Prostate gland (tissue), 2 donors: Measurements from ENCODE around the gene BDKRB2. TPM values are rescaled to one million over a fixed set of nuclear protein-coding genes. Genes with fewer than 3 reads are reported as not detected.

ENCODE experiments used
- DNase-seq: peaks from one replicate; pipeline ENCODE4 v3.0.0-alpha.2; 2019; ENCODE audit warnings: low spot score
- H3K27ac ChIP-seq, 2 donors: fragments of 200-600 bp; sonication (generic); 2 replicates each; pipeline ENCODE4 v1.5.1; 2017 to 2019
- H3K27me3 ChIP-seq: fragments of 200-600 bp; sonication (generic); replicated peaks from 2 replicates; pipeline ENCODE4 v1.5.1; 2019; ENCODE audit not compliant: insufficient read depth
- H3K36me3 ChIP-seq, 2 donors: fragments of 200-600 bp; sonication (generic); 1 replicate in 1 of 2; 2 replicates in 1 of 2; pipeline versions ENCODE4 v1.5.1 to v1.8.1; 2017 to 2019
- H3K4me1 ChIP-seq: fragments of 200-600 bp; sonication (generic); replicated peaks from 2 replicates; pipeline ENCODE4 v1.5.1; 2019
- H3K4me3 ChIP-seq, 2 donors: fragments of 200-600 bp; sonication (generic); 2 replicates each; pipeline ENCODE4 v1.5.1; 2017 to 2019
- H3K9me3 ChIP-seq: fragments of 200-600 bp; sonication (generic); 2 replicates; pipeline ENCODE4 v1.5.1; 2017
- CTCF ChIP-seq, 4 experiments: fragments of 200-600 bp in 2 of 4; fragments of 450-650 bp in 2 of 4; sonication (generic) in 2 of 4; IDR thresholded peaks; 1 replicate in 3 of 4; 2 replicates in 1 of 4; pipeline ENCODE4 v1.5.1; 2016 to 2019; ENCODE audit warnings: antibody characterized with exemption in 4 of 4, mild to moderate bottlenecking in 2 of 4, moderate library complexity in 2 of 4
- POLR2A ChIP-seq: fragments of 450-650 bp; IDR thresholded peaks from one replicate; pipeline ENCODE4 v1.6.1; 2016; ENCODE audit warnings: antibody characterized with exemption, mild to moderate bottlenecking
- POLR2AphosphoS5 ChIP-seq: sonication (generic); formaldehyde crosslinking; IDR thresholded peaks from one replicate; pipeline ENCODE4 v1.6.1; 2017; ENCODE audit warnings: antibody characterized with exemption
- WGBS: methylation state at CpG from one replicate; pipeline ENCODE4 v1.1.5; 2018; 5-methylcytosine and 5-hydroxymethylcytosine counted together
- intact Hi-C: fragments of 100-400 bp; cut with DNase I; formaldehyde crosslinking; loops from one replicate; pipeline ENCODE4 v1.14.2; 2022
- total RNA-seq, 2 donors: library from RNA; depleted of rRNA; stranded (reverse); fragments of >200 nt; gene quantifications; one replicate each; pipeline ENCODE4 v1.1.0, GENCODE V29; 2016

Gene BDKRB2
- total RNA-seq, 2 donors from 2014 or later = 0.97 to 1.2 TPM

GRCh38 chr14:96168581-96168980 is 36.1 kb upstream of the BDKRB2 start:
- H3K27ac ChIP-seq = no peak overlapping the region
- no peak for DNase-seq
- TF ChIP-seq CTCF (IDR thresholded peaks at IDR 0.05) (no peak), POLR2A (no peak), POLR2AphosphoS5 (no peak)

GRCh38 chr14:96170961-96171592 is 33.6 kb upstream of the BDKRB2 start:
- no peak for DNase-seq
- Histone ChIP-seq H3K9me3 (no peaks in the 10 kb centered on the region), H3K4me1 (no peaks in the 10 kb centered on the region), H3K27ac (no peak overlapping the region), H3K27me3 (no peaks in the 10 kb centered on the region), H3K4me3 (no peak overlapping the region), H3K36me3 (no peaks in the 10 kb centered on the region)
- TF ChIP-seq CTCF (IDR thresholded peaks at IDR 0.05) (no peak), POLR2A (no peak), POLR2AphosphoS5 (no peak)
- intact Hi-C loops = no loop called here
- 85% methylated on average over 14 of the region's 14 CpGs for WGBS

More at GRCh38 chr14:96168581-96168980, 36.1 kb upstream of the BDKRB2 start:
- intact Hi-C loops = no loop called here
- H3K27me3 ChIP-seq = no peaks in the 10 kb centered on the region
- no peak overlapping the region for H3K4me3 ChIP-seq
- H3K9me3 ChIP-seq = no peaks in the 10 kb centered on the region
- WGBS = 93% methylated on average over 4 of the region's 4 CpGs
- H3K36me3 ChIP-seq = no peaks in the 10 kb centered on the region
- no peaks in the 10 kb centered on the region for H3K4me1 ChIP-seq

GRCh38 chr14:96173636-96174475 is 30.8 kb upstream of the BDKRB2 start:
- no peak for DNase-seq
- Histone ChIP-seq H3K36me3 (no peaks in the 10 kb centered on the region), H3K4me1 (no peaks in the 10 kb centered on the region), H3K9me3 (no peaks in the 10 kb centered on the region), H3K27me3 (no peaks in the 10 kb centered on the region), H3K4me3 (no peak overlapping the region), H3K27ac (no peak overlapping the region)
- TF ChIP-seq POLR2A = no peak
- no peak for TF ChIP-seq POLR2AphosphoS5
- TF ChIP-seq CTCF (IDR thresholded peaks at IDR 0.05) = no peak
- 96% methylated on average over 21 of the region's 21 CpGs for WGBS
- intact Hi-C loops = no loop called here

DNA sequence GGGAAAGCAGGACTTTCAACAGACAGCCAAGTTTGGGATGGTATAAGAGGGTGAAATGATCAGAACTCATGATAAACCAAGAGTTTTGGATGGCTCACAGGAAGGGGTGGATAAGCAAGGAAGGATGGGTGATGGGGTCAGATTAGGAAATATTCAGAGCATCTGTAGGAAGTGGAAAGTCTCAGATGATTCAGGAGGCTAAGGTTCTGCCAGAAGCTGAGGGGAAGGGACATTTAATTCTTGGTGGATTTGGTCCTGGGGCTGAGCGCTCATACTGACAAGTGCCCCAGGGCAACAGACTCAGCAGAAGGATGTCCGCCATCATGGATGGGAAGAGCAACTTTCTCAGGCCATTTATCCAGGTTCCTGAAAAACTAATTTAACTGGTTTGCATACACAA is 28.4 kb upstream of the BDKRB2 start:
- peak overlapping the region in 1 of 2 donors; percentile 14 for H3K27ac ChIP-seq
- TF ChIP-seq POLR2AphosphoS5 (no peak), POLR2A (no peak), CTCF (IDR thresholded peaks at IDR 0.05) (no peak)
- no peaks in the 10 kb centered on the region for H3K27me3 ChIP-seq
- no peak overlapping the region for H3K4me3 ChIP-seq
- DNase-seq = no peak
- WGBS = 79% methylated on average over 2 of the region's 2 CpGs
- no peaks in the 10 kb centered on the region for H3K9me3 ChIP-seq
- intact Hi-C loops = no loop called here
- H3K36me3 ChIP-seq = no peaks in the 10 kb centered on the region
- no peaks in the 10 kb centered on the region for H3K4me1 ChIP-seq
